K562 (cell line): ENCODE data around the gene ABCF2. TPM values are rescaled to one million over a fixed set of nuclear protein-coding genes. Genes with fewer than 3 reads are reported as not detected.

ENCODE experiments used
- CC2D1A ChIP-seq: fragments of 450-650 bp; IDR thresholded peaks from 2 replicates; pipeline ENCODE4 v1.6.1; 2017; ENCODE audit warnings: mild to moderate bottlenecking
- FIP1L1 ChIP-seq: fragments of 200-400 bp; formaldehyde crosslinking; IDR thresholded peaks from 2 replicates; pipeline ENCODE4 v1.6.1; 2018; ENCODE audit warnings: mild to moderate bottlenecking, low read depth, low read length; ENCODE audit not compliant: poor library complexity, severe bottlenecking
- GATA2 ChIP-seq: sonication (generic); formaldehyde crosslinking; IDR thresholded peaks from 2 replicates; pipeline ENCODE4 v1.4.0; 2020; ENCODE audit warnings: mild to moderate bottlenecking, missing genetic modification reagents
- MBD1 ChIP-seq: fragments of 250-450 bp; sonication (Bioruptor Pico); IDR thresholded peaks from 2 replicates; pipeline ENCODE4 v1.8.0; 2022; ENCODE audit warnings: inconsistent platforms
- MBD2 ChIP-seq: sonication (generic); IDR thresholded peaks from 2 replicates; pipeline ENCODE4 v1.6.1; 2016; ENCODE audit warnings: low read depth, borderline replicate concordance
- NFYB ChIP-seq: IDR thresholded peaks from 2 replicates; pipeline ENCODE4 v1.6.1; 2011; ENCODE audit warnings: mild to moderate bottlenecking, moderate library complexity; ENCODE audit not compliant: insufficient read length; ENCODE audit errors: extremely low read depth
- POLR2A ChIP-seq: fragments of 450-650 bp; conservative IDR thresholded peaks from 2 replicates; pipeline ENCODE4 v1.6.1; 2016
- RB1 ChIP-seq: fragments of 450-650 bp; IDR thresholded peaks from 2 replicates; pipeline ENCODE4 v1.6.1; 2017; ENCODE audit warnings: low read depth, mild to moderate bottlenecking
- RBBP5 ChIP-seq: fragments of 200-600 bp; sonication (generic); IDR thresholded peaks from 2 replicates; pipeline ENCODE4 v1.6.1; 2012; ENCODE audit warnings: borderline replicate concordance, mild to moderate bottlenecking, low read length, control low read depth, inconsistent platforms; ENCODE audit not compliant: insufficient read depth, poor library complexity, severe bottlenecking
- RCOR1 ChIP-seq, 2 experiments: IDR thresholded peaks; 2 replicates each; pipeline ENCODE4 v1.6.1; 2012; ENCODE audit warnings: low read depth in 2 of 2, low read length in 2 of 2, borderline replicate concordance in 1 of 2, improper control_type of control experiment in 1 of 2
- RHOXF2B ChIP-seq: fragments of 250-450 bp; sonication (Bioruptor Pico); conservative IDR thresholded peaks from 2 replicates; pipeline ENCODE4 v1.5.1; 2021
- RREB1 ChIP-seq: fragments of 250-450 bp; sonication (Bioruptor Pico); IDR thresholded peaks from 2 replicates; pipeline ENCODE4 v1.4.0; 2020
- SIX5 ChIP-seq, 2 experiments: IDR thresholded peaks; 2 replicates each; pipeline ENCODE4 v1.6.1; 2011; ENCODE audit warnings: low read length in 2 of 2, borderline replicate concordance in 1 of 2, low read depth in 1 of 2, mild to moderate bottlenecking in 1 of 2, moderate library complexity in 1 of 2; ENCODE audit not compliant: insufficient read depth in 1 of 2
- YY1 ChIP-seq, 3 experiments: IDR thresholded peaks; 2 replicates each; pipeline ENCODE4 v1.6.1; 2011; ENCODE audit warnings: low read length in 2 of 3, mild to moderate bottlenecking in 2 of 3, moderate library complexity in 2 of 3, borderline replicate concordance in 1 of 3, control low read depth in 1 of 3, low read depth in 1 of 3; ENCODE audit not compliant: insufficient read depth in 3 of 3, insufficient replicate concordance in 2 of 3, control insufficient read depth in 1 of 3, insufficient read length in 1 of 3; ENCODE audit errors: extremely low read depth in 1 of 3
- ZNF165 ChIP-seq: fragments of 250-450 bp; sonication (Bioruptor Pico); IDR thresholded peaks from 2 replicates; pipeline ENCODE4 v1.4.0; 2020; ENCODE audit warnings: borderline replicate concordance
- ZNF644 ChIP-seq: fragments of 200-800 bp; sonication (Bioruptor generic); IDR thresholded peaks from 2 replicates; pipeline ENCODE4 v1.6.1; 2016; ENCODE audit warnings: low read depth, missing genetic modification characterization, missing compliant biosample characterization
- polyA plus RNA-seq, 8 experiments: library from polyadenylated mRNA; depleted of rRNA in 4 of 8; stranded (reverse) in 5 of 8; unstranded in 3 of 8; fragments of >200 nt; fragmentation: Nextera tagmentation in 2 of 8; fragmentation: Illumina TruSeq in 1 of 8; extraction: Ambion mirVana in 2 of 8; extraction: Trizol in 1 of 8; gene quantifications; 2 replicates each; pipeline versions ENCODE4 v1.2.1 to v1.2.3, GENCODE V29; 2011 to 2014; ENCODE audit warnings: inconsistent platforms in 1 of 8, missing spikeins in 1 of 8
- total RNA-seq, 7 experiments: library from RNA; depleted of rRNA in 6 of 7; stranded (reverse); fragments of >200 nt in 6 of 7; fragmentation: Illumina TruSeq in 2 of 7; extraction: Trizol in 2 of 7; gene quantifications; 2 replicates each; pipeline versions ENCODE4 v1.2.1 to v1.2.3, GENCODE V29; 2011 to 2021; ENCODE audit warnings: low replicate concordance in 1 of 7
- TF ChIP-seq, protein P1 (sequence below): fragments of 250-450 bp; sonication (Bioruptor Pico); IDR thresholded peaks from 2 replicates; pipeline ENCODE4 v1.4.0; 2020; ENCODE audit warnings: mild to moderate bottlenecking, moderate library complexity

The ABCF2 gene
- total and polyA plus RNA-seq, 9 of the 15 experiments (the other 6 are each of a cell fraction or from before 2014, with no cell fraction given) = 62.1 to 224 (median 113) TPM

- TF ChIP-seq, protein P1, sequence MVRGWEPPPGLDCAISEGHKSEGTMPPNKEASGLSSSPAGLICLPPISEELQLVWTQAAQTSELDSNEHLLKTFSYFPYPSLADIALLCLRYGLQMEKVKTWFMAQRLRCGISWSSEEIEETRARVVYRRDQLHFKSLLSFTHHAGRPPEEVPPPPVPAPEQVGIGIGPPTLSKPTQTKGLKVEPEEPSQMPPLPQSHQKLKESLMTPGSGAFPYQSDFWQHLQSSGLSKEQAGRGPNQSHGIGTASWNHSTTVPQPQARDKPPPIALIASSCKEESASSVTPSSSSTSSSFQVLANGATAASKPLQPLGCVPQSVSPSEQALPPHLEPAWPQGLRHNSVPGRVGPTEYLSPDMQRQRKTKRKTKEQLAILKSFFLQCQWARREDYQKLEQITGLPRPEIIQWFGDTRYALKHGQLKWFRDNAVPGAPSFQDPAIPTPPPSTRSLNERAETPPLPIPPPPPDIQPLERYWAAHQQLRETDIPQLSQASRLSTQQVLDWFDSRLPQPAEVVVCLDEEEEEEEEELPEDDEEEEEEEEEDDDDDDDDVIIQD = no peak
- TF ChIP-seq MBD1 = no peak
- TF ChIP-seq FIP1L1 = peak; percentile 43
- TF ChIP-seq NFYB = no peak
- TF ChIP-seq RB1 = peak; percentile 93
- peak in 1 of 3 experiments; percentile 51 for TF ChIP-seq YY1 (IDR thresholded peaks at IDR 0.05; ENCODE audit: borderline replicate concordance in 1 of 3, control insufficient read depth in 1 of 3, extremely low read depth in 1 of 3, insufficient read depth in 3 of 3, insufficient read length in 1 of 3, insufficient replicate concordance in 2 of 3, low read depth in 1 of 3, low read length in 2 of 3)
- no peak for TF ChIP-seq MBD2
- no peak for TF ChIP-seq ZNF165 (CRISPR knock-in tag)
- TF ChIP-seq GATA2 (CRISPR knock-in tag) = no peak
- TF ChIP-seq RREB1 (CRISPR knock-in tag) = no peak
- no peak for TF ChIP-seq ZNF644
- TF ChIP-seq SIX5 (IDR thresholded peaks at IDR 0.05; ENCODE audit: borderline replicate concordance in 1 of 2, insufficient read depth in 1 of 2, low read depth in 1 of 2, low read length in 2 of 2) = no peak
- TF ChIP-seq RCOR1 (IDR thresholded peaks at IDR 0.05; ENCODE audit: borderline replicate concordance in 1 of 2, low read depth in 2 of 2, low read length in 2 of 2) = peak in 1 of 2 experiments; percentile 53; a peak in 1 of 4 replicates
- TF ChIP-seq RHOXF2B = no peak
- peak; percentile 74 for TF ChIP-seq CC2D1A
- TF ChIP-seq RBBP5 = peak; percentile 33
- TF ChIP-seq POLR2A = no peak
Observed at GRCh38 chr7:151168003-151168786, 58.8 kb downstream of the ABCF2 start (continued).
